ENCODE data around the gene STT3A.

Gene STT3A

DNA sequence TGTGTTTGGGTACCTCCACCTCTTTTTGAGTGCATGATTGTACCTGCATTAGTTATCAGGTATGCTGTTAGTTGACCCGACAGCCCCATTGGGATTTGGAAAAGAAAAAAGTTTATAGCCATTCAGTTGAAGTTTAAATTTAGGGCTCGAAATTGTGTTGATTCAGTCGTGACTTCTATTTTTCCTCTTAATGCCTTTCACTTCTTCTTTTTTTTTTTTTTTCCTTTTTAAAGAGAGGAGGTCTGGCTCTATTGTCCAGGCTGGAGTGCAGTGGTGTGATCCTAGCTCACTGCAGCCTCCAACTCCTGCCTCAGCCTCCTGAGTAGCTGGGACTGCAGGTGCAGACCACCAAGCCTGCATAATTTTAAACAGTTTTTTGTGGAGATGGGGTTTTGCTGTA is 2.3 kb downstream of the STT3A start:
- peaks cover 4 to 39% (median 20%) of the 10 kb centered on the region in 4 experiments for H3K36me3 ChIP-seq (ENCODE audit: control insufficient read depth in 4 of 4, insufficient read depth in 4 of 4, low read length in 3 of 4)
- no CpG with 5 or more reads among the region's 3 CpGs for WGBS (ENCODE audit: insufficient coverage)

DNA sequence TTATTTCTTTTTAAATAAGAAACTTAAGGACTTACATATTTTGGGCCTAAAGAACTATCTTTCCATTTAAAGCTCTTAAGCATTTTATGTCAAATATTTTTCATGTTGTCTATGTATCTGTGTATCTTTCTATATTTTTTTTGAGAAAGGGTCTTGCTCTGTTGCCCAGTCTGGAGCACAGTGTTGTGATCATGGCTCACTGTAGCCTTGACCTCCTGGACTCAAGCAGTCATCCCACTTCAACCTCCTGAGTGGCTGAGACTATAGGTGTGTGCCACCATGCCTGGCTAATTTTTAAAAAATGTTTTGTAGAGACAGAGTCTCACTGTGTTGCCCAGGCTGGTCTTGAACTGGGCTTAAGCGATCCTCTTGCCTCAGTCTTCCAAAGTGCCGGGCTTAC is 8.0 kb downstream of the STT3A start:
- CTCF ChIA-PET: interaction anchor here (2.1 kb wide), 1 partner anchor 21 kb away, joined by 4 read pairs; no protein-coding TSS in a partner anchor
- Histone ChIP-seq H3K4me3 (ENCODE audit: control insufficient read depth in 1 of 7, extremely low read depth in 1 of 7, insufficient read depth in 4 of 7, low read depth in 2 of 7, low read length in 6 of 7) (no peak overlapping the region), H3K4me1 (ENCODE audit: control extremely low read depth in 1 of 4, control insufficient read depth in 4 of 4, insufficient read depth in 4 of 4, low read length in 3 of 4) (no peaks in the 10 kb centered on the region), H3K9me3 (ENCODE audit: control extremely low read depth in 1 of 5, control insufficient read depth in 4 of 5, insufficient read depth in 2 of 5, low read depth in 1 of 5, low read length in 4 of 5) (no peaks in the 10 kb centered on the region), H3K27me3 (replicated peaks in 2 of 5; ENCODE audit: control insufficient read depth in 4 of 5, insufficient read depth in 5 of 5, low read length in 4 of 5) (no peaks in the 10 kb centered on the region), H3K36me3 (ENCODE audit: control insufficient read depth in 4 of 4, insufficient read depth in 4 of 4, low read length in 3 of 4) (peaks cover 14 to 86% (median 60%) of the 10 kb centered on the region in 4 experiments), H3K27ac (ENCODE audit: insufficient read depth in 1 of 2, low read depth in 1 of 2, low read length in 2 of 2, poor library complexity in 1 of 2, severe bottlenecking in 2 of 2) (no peak overlapping the region)
- no CpG with 5 or more reads among the region's 2 CpGs for WGBS (ENCODE audit: insufficient coverage)
- POLR2A ChIA-PET: interaction anchor here (0.6 kb wide), 1 partner anchor 8 kb away, joined by 3 read pairs; no protein-coding TSS in a partner anchor
- no peak for DNase-seq

More for the DNA sequence above, 2.3 kb downstream of the STT3A start:
- Histone ChIP-seq H3K27me3 (replicated peaks in 2 of 5; ENCODE audit: control insufficient read depth in 4 of 5, insufficient read depth in 5 of 5, low read length in 4 of 5) (no peaks in the 10 kb centered on the region), H3K4me1 (ENCODE audit: control extremely low read depth in 1 of 4, control insufficient read depth in 4 of 4, insufficient read depth in 4 of 4, low read length in 3 of 4) (peaks cover 0 to 23% (median 17%) of the 10 kb centered on the region in 4 experiments), H3K9me3 (ENCODE audit: control extremely low read depth in 1 of 5, control insufficient read depth in 4 of 5, insufficient read depth in 2 of 5, low read depth in 1 of 5, low read length in 4 of 5) (no peaks in the 10 kb centered on the region), H3K27ac (ENCODE audit: insufficient read depth in 1 of 2, low read depth in 1 of 2, low read length in 2 of 2, poor library complexity in 1 of 2, severe bottlenecking in 2 of 2) (no peak overlapping the region), H3K4me3 (ENCODE audit: control insufficient read depth in 1 of 7, extremely low read depth in 1 of 7, insufficient read depth in 4 of 7, low read depth in 2 of 7, low read length in 6 of 7) (no peak overlapping the region)
- CTCF ChIA-PET: no interaction called here
- DNase-seq: no peak
- POLR2A ChIA-PET: interaction anchor here (1.2 kb wide), 1 partner anchor 25 kb away, joined by 4 read pairs; no protein-coding TSS in a partner anchor

DNA sequence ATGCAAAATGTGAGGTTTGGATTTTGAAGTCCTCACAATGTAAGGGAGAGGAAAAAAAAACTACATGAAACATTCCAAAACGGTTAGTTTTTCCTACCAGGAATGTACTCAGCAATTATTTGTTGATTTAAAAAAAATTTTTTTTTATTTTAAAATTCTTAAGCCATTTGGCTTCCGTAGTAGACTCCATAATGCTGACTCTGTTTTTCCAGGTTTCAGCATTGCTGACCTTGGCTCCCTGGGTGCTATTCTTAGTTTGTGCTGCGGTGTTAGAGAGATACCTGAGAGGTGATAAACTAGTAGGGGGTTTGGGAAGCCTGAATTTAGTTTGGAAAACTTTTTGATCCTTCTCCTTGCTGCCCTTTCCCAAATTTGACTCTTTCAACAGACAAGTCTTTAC is 10.6 kb downstream of the STT3A start:
- no peaks in the 10 kb centered on the region for H3K27me3 ChIP-seq (replicated peaks in 2 of 5; ENCODE audit: control insufficient read depth in 4 of 5, insufficient read depth in 5 of 5, low read length in 4 of 5)
- H3K9me3 ChIP-seq (ENCODE audit: control extremely low read depth in 1 of 5, control insufficient read depth in 4 of 5, insufficient read depth in 2 of 5, low read depth in 1 of 5, low read length in 4 of 5): no peaks in the 10 kb centered on the region
- ChIA-PET CTCF (no interaction called here), POLR2A (no interaction called here)
- peaks cover 21 to 88% (median 72%) of the 10 kb centered on the region in 4 experiments for H3K36me3 ChIP-seq (ENCODE audit: control insufficient read depth in 4 of 4, insufficient read depth in 4 of 4, low read length in 3 of 4)
- no peak overlapping the region for H3K4me3 ChIP-seq (ENCODE audit: control insufficient read depth in 1 of 7, extremely low read depth in 1 of 7, insufficient read depth in 4 of 7, low read depth in 2 of 7, low read length in 6 of 7)
- H3K4me1 ChIP-seq (ENCODE audit: control extremely low read depth in 1 of 4, control insufficient read depth in 4 of 4, insufficient read depth in 4 of 4, low read length in 3 of 4): no peaks in the 10 kb centered on the region
- WGBS (ENCODE audit: insufficient coverage): 100% methylated on average over 1 of the region's 3 CpGs
- H3K27ac ChIP-seq (ENCODE audit: insufficient read depth in 1 of 2, low read depth in 1 of 2, low read length in 2 of 2, poor library complexity in 1 of 2, severe bottlenecking in 2 of 2): no peak overlapping the region
- no peak for DNase-seq

DNA sequence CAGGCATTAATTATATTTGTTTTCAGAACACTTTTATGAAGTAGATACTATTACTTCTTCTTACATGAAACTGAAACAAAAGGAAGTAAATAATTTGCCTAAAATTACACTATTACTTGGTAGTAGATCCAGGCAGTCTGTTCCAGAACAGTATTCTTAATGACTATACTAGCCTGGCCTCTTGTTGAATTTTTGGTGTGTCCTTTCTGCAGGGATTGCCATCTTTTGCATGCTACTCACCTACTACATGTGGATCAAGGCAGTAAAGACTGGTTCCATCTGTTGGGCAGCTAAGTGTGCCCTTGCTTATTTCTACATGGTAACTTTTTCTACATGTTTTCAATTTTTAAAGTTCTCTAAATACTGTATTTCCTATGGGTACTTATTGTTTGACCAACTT is 12.8 kb downstream of the STT3A start:
- no peaks in the 10 kb centered on the region for H3K27me3 ChIP-seq (replicated peaks in 2 of 5; ENCODE audit: control insufficient read depth in 4 of 5, insufficient read depth in 5 of 5, low read length in 4 of 5)
- H3K4me3 ChIP-seq (ENCODE audit: control insufficient read depth in 1 of 7, extremely low read depth in 1 of 7, insufficient read depth in 4 of 7, low read depth in 2 of 7, low read length in 6 of 7): no peak overlapping the region
- H3K27ac ChIP-seq (ENCODE audit: insufficient read depth in 1 of 2, low read depth in 1 of 2, low read length in 2 of 2, poor library complexity in 1 of 2, severe bottlenecking in 2 of 2): no peak overlapping the region
- H3K9me3 ChIP-seq (ENCODE audit: control extremely low read depth in 1 of 5, control insufficient read depth in 4 of 5, insufficient read depth in 2 of 5, low read depth in 1 of 5, low read length in 4 of 5): no peaks in the 10 kb centered on the region
- DNase-seq: no peak
- H3K36me3 ChIP-seq (ENCODE audit: control insufficient read depth in 4 of 4, insufficient read depth in 4 of 4, low read length in 3 of 4): peaks cover 23 to 88% (median 77%) of the 10 kb centered on the region in 4 experiments
- ChIA-PET POLR2A (no interaction called here), CTCF (no interaction called here)
- H3K4me1 ChIP-seq (ENCODE audit: control extremely low read depth in 1 of 4, control insufficient read depth in 4 of 4, insufficient read depth in 4 of 4, low read length in 3 of 4): no peaks in the 10 kb centered on the region

- CTCF ChIA-PET: interaction anchor here (0.7 to 1.5 kb wide), 4 partner anchors 11 to 196 kb away, joined by 3 read pairs; partner anchors contain the start of gene STT3A
- no peak for DNase-seq
- no peaks in the 10 kb centered on the region for H3K9me3 ChIP-seq (ENCODE audit: control extremely low read depth in 1 of 5, control insufficient read depth in 4 of 5, insufficient read depth in 2 of 5, low read depth in 1 of 5, low read length in 4 of 5)
- no peaks in the 10 kb centered on the region for H3K4me1 ChIP-seq (ENCODE audit: control extremely low read depth in 1 of 4, control insufficient read depth in 4 of 4, insufficient read depth in 4 of 4, low read length in 3 of 4)
- no peak overlapping the region for H3K4me3 ChIP-seq (ENCODE audit: control insufficient read depth in 1 of 7, extremely low read depth in 1 of 7, insufficient read depth in 4 of 7, low read depth in 2 of 7, low read length in 6 of 7)
- POLR2A ChIA-PET: no interaction called here
- H3K36me3 ChIP-seq (ENCODE audit: control insufficient read depth in 4 of 4, insufficient read depth in 4 of 4, low read length in 3 of 4): peaks cover 25 to 92% (median 70%) of the 10 kb centered on the region in 4 experiments
- 96% methylated on average over 5 of the region's 7 CpGs for WGBS (ENCODE audit: insufficient coverage)
- no peak overlapping the region for H3K27ac ChIP-seq (ENCODE audit: insufficient read depth in 1 of 2, low read depth in 1 of 2, low read length in 2 of 2, poor library complexity in 1 of 2, severe bottlenecking in 2 of 2)
- H3K27me3 ChIP-seq (replicated peaks in 2 of 5; ENCODE audit: control insufficient read depth in 4 of 5, insufficient read depth in 5 of 5, low read length in 4 of 5): no peaks in the 10 kb centered on the region
These were observed 16.9 kb downstream of the STT3A start for GRCh38 chr11:125609545-125609944.

DNA sequence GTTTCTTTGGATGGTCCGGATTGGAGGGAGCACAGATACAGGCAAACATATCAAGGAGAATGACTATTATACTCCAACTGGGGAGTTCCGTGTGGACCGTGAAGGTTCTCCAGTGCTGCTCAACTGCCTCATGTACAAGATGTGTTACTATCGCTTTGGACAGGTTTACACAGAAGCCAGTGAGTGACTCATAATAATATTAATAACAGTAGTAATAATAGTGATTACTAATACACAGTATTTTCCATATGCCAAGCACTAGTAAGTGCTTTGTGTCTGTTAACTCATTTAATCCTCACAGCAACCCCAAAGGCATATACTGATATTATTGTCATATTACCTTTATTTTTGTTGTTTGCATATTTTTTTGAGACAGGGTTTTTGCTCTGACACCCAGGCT is 25.7 kb downstream of the STT3A start:
- Histone ChIP-seq H3K4me3 (ENCODE audit: control insufficient read depth in 1 of 7, extremely low read depth in 1 of 7, insufficient read depth in 4 of 7, low read depth in 2 of 7, low read length in 6 of 7) (no peak overlapping the region), H3K4me1 (ENCODE audit: control extremely low read depth in 1 of 4, control insufficient read depth in 4 of 4, insufficient read depth in 4 of 4, low read length in 3 of 4) (no peaks in the 10 kb centered on the region), H3K36me3 (ENCODE audit: control insufficient read depth in 4 of 4, insufficient read depth in 4 of 4, low read length in 3 of 4) (peaks cover 36 to 79% (median 54%) of the 10 kb centered on the region in 4 experiments), H3K9me3 (ENCODE audit: control extremely low read depth in 1 of 5, control insufficient read depth in 4 of 5, insufficient read depth in 2 of 5, low read depth in 1 of 5, low read length in 4 of 5) (no peaks in the 10 kb centered on the region), H3K27me3 (replicated peaks in 2 of 5; ENCODE audit: control insufficient read depth in 4 of 5, insufficient read depth in 5 of 5, low read length in 4 of 5) (no peaks in the 10 kb centered on the region), H3K27ac (ENCODE audit: insufficient read depth in 1 of 2, low read depth in 1 of 2, low read length in 2 of 2, poor library complexity in 1 of 2, severe bottlenecking in 2 of 2) (no peak overlapping the region)
- CTCF ChIA-PET: no interaction called here
- 100% methylated on average over 2 of the region's 4 CpGs for WGBS (ENCODE audit: insufficient coverage)
- POLR2A ChIA-PET: no interaction called here
- no peak for DNase-seq

DNA sequence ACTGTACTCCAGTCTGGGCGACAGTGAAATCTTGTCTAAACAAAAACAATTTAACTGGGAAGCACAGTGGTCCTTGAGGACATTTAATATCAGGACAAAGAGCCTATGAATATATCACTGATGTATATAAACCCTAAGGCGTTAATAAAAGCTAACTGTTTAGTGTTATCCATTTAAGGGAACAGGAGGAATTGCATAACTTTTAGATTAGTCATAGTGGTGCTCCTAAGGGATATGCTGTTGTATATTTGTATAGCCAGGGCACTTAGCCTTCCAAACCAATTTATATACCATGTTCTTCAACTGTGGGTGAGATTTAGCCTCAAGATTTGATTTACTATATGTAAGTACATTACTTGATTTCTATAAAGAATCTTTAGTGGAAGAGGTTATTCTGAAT is 29.3 kb downstream of the STT3A start:
- WGBS (ENCODE audit: insufficient coverage): 83% methylated on average over 1 of the region's 2 CpGs
- Histone ChIP-seq H3K27me3 (replicated peaks in 2 of 5; ENCODE audit: control insufficient read depth in 4 of 5, insufficient read depth in 5 of 5, low read length in 4 of 5) (no peaks in the 10 kb centered on the region), H3K36me3 (ENCODE audit: control insufficient read depth in 4 of 4, insufficient read depth in 4 of 4, low read length in 3 of 4) (peaks cover 21 to 48% (median 38%) of the 10 kb centered on the region in 4 experiments), H3K27ac (ENCODE audit: insufficient read depth in 1 of 2, low read depth in 1 of 2, low read length in 2 of 2, poor library complexity in 1 of 2, severe bottlenecking in 2 of 2) (no peak overlapping the region), H3K9me3 (ENCODE audit: control extremely low read depth in 1 of 5, control insufficient read depth in 4 of 5, insufficient read depth in 2 of 5, low read depth in 1 of 5, low read length in 4 of 5) (no peaks in the 10 kb centered on the region), H3K4me1 (ENCODE audit: control extremely low read depth in 1 of 4, control insufficient read depth in 4 of 4, insufficient read depth in 4 of 4, low read length in 3 of 4) (peaks cover 4 to 17% (median 12%) of the 10 kb centered on the region in 4 experiments), H3K4me3 (ENCODE audit: control insufficient read depth in 1 of 7, extremely low read depth in 1 of 7, insufficient read depth in 4 of 7, low read depth in 2 of 7, low read length in 6 of 7) (no peak overlapping the region)
- DNase-seq: no peak
- ChIA-PET POLR2A (no interaction called here), CTCF (interaction anchor here (1.5 kb wide), 1 partner anchor 21 kb away, joined by 4 read pairs; no protein-coding TSS in a partner anchor)
